Measurements from ENCODE around the gene DPP7. TPM values are rescaled to one million over a fixed set of nuclear protein-coding genes. Genes with fewer than 3 reads are reported as not detected.

DPP7 gene
- total and polyA plus RNA-seq, 2 of the 8 experiments (the other 6 are each of a cell fraction or from before 2014, with no cell fraction given) = 21.2 to 26.8 TPM

- Histone ChIP-seq H3K4ac (replicated peaks; ENCODE audit: insufficient read length, low read depth, low read length) (no peak overlapping the region), H3K27me3 (replicated peaks in 1 of 4; ENCODE audit: control insufficient read depth in 3 of 4, extremely low read depth in 1 of 4, insufficient read depth in 3 of 4, low read length in 3 of 4) (peaks cover 25 to 72% (median 66%) of the 10 kb centered on the region in 4 experiments), H3K4me2 (ENCODE audit: insufficient read depth in 1 of 2, low read depth in 2 of 2, low read length in 2 of 2) (peak overlapping the region; percentile 61 to 85), H3K14ac (ENCODE audit: insufficient read length) (no peak overlapping the region), H2BK12ac (ENCODE audit: low read depth, low read length) (no peak overlapping the region), H2BK5ac (ENCODE audit: low read depth, low read length) (no peak overlapping the region), H3K56ac (replicated peaks; ENCODE audit: insufficient read length, low read depth, low read length) (no peak overlapping the region), H4K91ac (replicated peaks; ENCODE audit: insufficient read length, low read length) (no peak overlapping the region), H4K8ac (ENCODE audit: extremely low read depth, insufficient read depth, low read length) (no peak overlapping the region; the same call in 1 of the 2 replicates), H4K5ac (ENCODE audit: insufficient read length, low read depth, low read length) (no peak overlapping the region), H2BK20ac (ENCODE audit: low read length) (no peak overlapping the region), H3K9ac (replicated peaks in 1 of 4; ENCODE audit: extremely low read depth in 1 of 4, low read depth in 3 of 4, low read length in 3 of 4) (no peak overlapping the region), H3K27ac (ENCODE audit: low read depth, low read length) (no peak overlapping the region), H3K79me1 (ENCODE audit: low read depth, low read length) (0 out of 2 replicates have a peak, but pooled peaks cover 2% of the 10 kb centered on the region), H3K4me3 (ENCODE audit: extremely low read depth in 1 of 4, insufficient read depth in 2 of 4, low read depth in 3 of 4, low read length in 4 of 4) (peak overlapping the region in 2 of 4 experiments; percentile 38 to 44; a peak in 4 of 8 replicates), H3K4me1 (replicated peaks in 1 of 4; ENCODE audit: control insufficient read depth in 3 of 4, insufficient read depth in 4 of 4, low read length in 3 of 4) (peaks cover 0 to 14% (median 11%) of the 10 kb centered on the region in 4 experiments; a peak in 6 of 7 replicates), H3K23me2 (ENCODE audit: low read depth, low read length) (peaks cover 4% of the 10 kb centered on the region; the same call in 1 of the 2 replicates), H3K18ac (ENCODE audit: extremely low read depth, low read length) (no peak overlapping the region), H2BK120ac (replicated peaks; ENCODE audit: low read depth, low read length) (no peak overlapping the region), H3K79me2 (ENCODE audit: control insufficient read depth in 1 of 2, insufficient read depth in 2 of 2, low read length in 2 of 2) (no peaks in the 10 kb centered on the region), H2AFZ (ENCODE audit: low read length) (no peak overlapping the region), H3K23ac (ENCODE audit: insufficient read length) (no peak overlapping the region), H2AK5ac (ENCODE audit: low read depth, low read length) (no peak overlapping the region), H3K36me3 (ENCODE audit: control insufficient read depth in 2 of 4, insufficient read depth in 4 of 4, low read length in 3 of 4) (no peaks in the 10 kb centered on the region), H3K9me3 (ENCODE audit: insufficient read depth in 2 of 2, low read depth in 1 of 2, low read length in 1 of 2) (no peaks in the 10 kb centered on the region), H2BK15ac (ENCODE audit: low read length) (no peak overlapping the region), H4K20me1 (replicated peaks in 1 of 2; ENCODE audit: control insufficient read depth in 1 of 2, insufficient read depth in 2 of 2, low read length in 2 of 2) (peaks cover 1 to 18% of the 10 kb centered on the region in 2 experiments)
- DNase-seq (ENCODE audit: low read depth in 1 of 2, low spot score in 2 of 2) (peak in 1 of 2 experiments; percentile 87), FAIRE-seq (peak; percentile 84)
- 19% methylated on average over 18 of the region's 25 CpGs; no CpG with 5 or more reads in 1 of the 2 experiments for WGBS, 2 experiments (ENCODE audit: extremely low coverage in 1 of 2, insufficient coverage in 1 of 2, insufficient read length in 1 of 2, insufficient replicate concordance in 2 of 2, low coverage in 1 of 2, low lambda C conversion rate in 2 of 2, missing lambda C conversion rate in 1 of 2)
- POLR2A ChIA-PET (ENCODE audit: partially characterized antibody) = interaction anchor here (0.6 to 2.4 kb wide), 16 partner anchors 8 to 162 kb away, joined by 3 to 7 read pairs (median 3); partner anchors contain the start of genes LRRC26, NELFB and TUBB4B
- CTCF ChIA-PET (ENCODE audit: partially characterized antibody) = interaction anchor here (0.6 to 4.5 kb wide), 15 partner anchors 9 to 388 kb away, joined by 3 to 24 read pairs (median 4); partner anchors contain the start of gene RNF224
- 0 out of 2 replicates have a peak, but pooled peaks have one; percentile 39 for TF ChIP-seq CREB1 (IDR thresholded peaks at IDR 0.05)
- 0 out of 4 replicates have a peak, but pooled peaks of 1 of the 2 experiments have one; percentile 43 for TF ChIP-seq SIN3A (conservative IDR thresholded peaks at IDR 0.05 in 1 of 2, IDR thresholded peaks at IDR 0.05 in 1 of 2; ENCODE audit: low read depth in 1 of 2, low read length in 2 of 2)
- 0 out of 2 replicates have a peak, but pooled peaks have one; percentile 23 for TF ChIP-seq RFX5 (IDR thresholded peaks at IDR 0.05; ENCODE audit: borderline replicate concordance, low read depth, low read length)
- peak; percentile 38; the same call in 1 of the 2 replicates for TF ChIP-seq USF2 (IDR thresholded peaks at IDR 0.05; ENCODE audit: low read length)
- no peak for TF ChIP-seq ASH2L (IDR thresholded peaks at IDR 0.05; ENCODE audit: low read length)
- peak; percentile 5 for TF ChIP-seq KDM4A (IDR thresholded peaks at IDR 0.05; ENCODE audit: low read depth, low read length, severe bottlenecking)
- TF ChIP-seq RBBP5 (IDR thresholded peaks at IDR 0.05; ENCODE audit: borderline replicate concordance, low read depth, low read length) = no peak
- TF ChIP-seq SP1 (IDR thresholded peaks at IDR 0.05; ENCODE audit: low read depth, low read length) = 0 out of 2 replicates have a peak, but pooled peaks have one; percentile 13
- TF ChIP-seq NANOG (IDR thresholded peaks at IDR 0.05; ENCODE audit: insufficient read depth, low read depth, low read length, poor library complexity, severe bottlenecking) = no peak
Observed at GRCh38 chr9:137138058-137138721, 23.7 kb upstream of the DPP7 start.
